IMR-90 (cell line): Measurements from ENCODE around the gene SEMA3E.

Experiments
- MAFK ChIP-seq: IDR thresholded peaks from 2 replicates; pipeline ENCODE4 v1.6.1; 2012; ENCODE audit warnings: low read depth, low read length, improper control_type of control experiment
- MXI1 ChIP-seq: IDR thresholded peaks from 2 replicates; pipeline ENCODE4 v1.6.1; 2012; ENCODE audit warnings: low read depth, mild to moderate bottlenecking, low read length, moderate library complexity, borderline replicate concordance
- POLR2A ChIP-seq: IDR thresholded peaks from 2 replicates; pipeline ENCODE4 v1.6.1; 2012; ENCODE audit warnings: mild to moderate bottlenecking, low read depth, low read length
- RAD21 ChIP-seq: IDR thresholded peaks from 2 replicates; pipeline ENCODE4 v1.6.1; 2012; ENCODE audit warnings: low read length, improper control_type of control experiment
- TF ChIP-seq, protein P1 (sequence below): conservative IDR thresholded peaks from 2 replicates; pipeline ENCODE4 v1.5.1; 2012; ENCODE audit warnings: mild to moderate bottlenecking, low read depth, low read length, improper control_type of control experiment

DNA sequence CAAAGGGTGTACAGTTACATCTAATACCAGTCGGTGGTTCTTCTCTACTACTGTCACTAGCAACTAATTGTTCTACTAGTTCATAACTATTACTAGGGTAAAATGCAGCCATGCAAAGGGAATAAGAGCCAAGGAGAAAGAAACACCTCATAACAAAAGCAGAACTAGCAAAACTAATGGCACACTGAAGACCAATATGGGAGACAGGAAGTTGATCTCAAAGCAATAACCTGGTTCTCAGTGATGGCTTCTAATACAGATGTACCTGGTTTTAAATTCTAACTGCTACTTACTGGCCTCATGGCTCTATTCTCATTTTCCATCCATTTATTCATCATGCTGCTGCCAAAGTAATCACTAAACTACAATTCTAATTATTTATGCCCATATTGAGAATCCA is 170.3 kb downstream of the SEMA3E start:
- TF ChIP-seq, protein P1, sequence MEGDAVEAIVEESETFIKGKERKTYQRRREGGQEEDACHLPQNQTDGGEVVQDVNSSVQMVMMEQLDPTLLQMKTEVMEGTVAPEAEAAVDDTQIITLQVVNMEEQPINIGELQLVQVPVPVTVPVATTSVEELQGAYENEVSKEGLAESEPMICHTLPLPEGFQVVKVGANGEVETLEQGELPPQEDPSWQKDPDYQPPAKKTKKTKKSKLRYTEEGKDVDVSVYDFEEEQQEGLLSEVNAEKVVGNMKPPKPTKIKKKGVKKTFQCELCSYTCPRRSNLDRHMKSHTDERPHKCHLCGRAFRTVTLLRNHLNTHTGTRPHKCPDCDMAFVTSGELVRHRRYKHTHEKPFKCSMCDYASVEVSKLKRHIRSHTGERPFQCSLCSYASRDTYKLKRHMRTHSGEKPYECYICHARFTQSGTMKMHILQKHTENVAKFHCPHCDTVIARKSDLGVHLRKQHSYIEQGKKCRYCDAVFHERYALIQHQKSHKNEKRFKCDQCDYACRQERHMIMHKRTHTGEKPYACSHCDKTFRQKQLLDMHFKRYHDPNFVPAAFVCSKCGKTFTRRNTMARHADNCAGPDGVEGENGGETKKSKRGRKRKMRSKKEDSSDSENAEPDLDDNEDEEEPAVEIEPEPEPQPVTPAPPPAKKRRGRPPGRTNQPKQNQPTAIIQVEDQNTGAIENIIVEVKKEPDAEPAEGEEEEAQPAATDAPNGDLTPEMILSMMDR, result no peak
- TF ChIP-seq MXI1, result no peak
- TF ChIP-seq MAFK, result no peak
- TF ChIP-seq RAD21, result no peak
- TF ChIP-seq POLR2A, result no peak
